Neural cell (in vitro differentiated cells): ENCODE data around the gene INSIG1. TPM values are rescaled to one million over a fixed set of nuclear protein-coding genes. Genes with fewer than 3 reads are reported as not detected.
A peak's percentile ranks its signal among the peaks of the same experiment; 100 is the strongest.

Source experiments
- H2AFZ ChIP-seq: fragments of 200-600, 300-800 bp; sonication (generic), shearing (Covaris generic); 2 replicates; pipeline ENCODE4 v1.6.0; 2014; ENCODE audit warnings: low read depth, mild to moderate bottlenecking, antibody characterized with exemption, low read length, moderate library complexity
- H3F3A ChIP-seq: fragments of 200-600 bp; shearing (Covaris generic); 2 replicates; pipeline ENCODE4 v1.6.1; 2016; ENCODE audit warnings: mild to moderate bottlenecking, moderate library complexity, mixed read lengths, antibody characterized with exemption, low read length; ENCODE audit not compliant: insufficient read depth, poor library complexity, severe bottlenecking
- H3K27ac ChIP-seq: fragments of 200-600, 300-800 bp; sonication (generic), shearing (Covaris generic); 2 replicates; pipeline ENCODE4 v1.5.1; 2014; ENCODE audit warnings: mild to moderate bottlenecking, low read length, moderate library complexity
- H3K27me3 ChIP-seq: fragments of 300-800, 200-600 bp; sonication (generic), shearing (Covaris generic); 2 replicates; pipeline ENCODE4 v1.6.0; 2014; ENCODE audit warnings: mild to moderate bottlenecking, low read depth, low read length, moderate library complexity; ENCODE audit not compliant: insufficient read depth
- H3K36me3 ChIP-seq: fragments of 300-800, 200-600 bp; sonication (generic), shearing (Covaris generic); 2 replicates; pipeline ENCODE4 v1.5.1; 2014; ENCODE audit warnings: mild to moderate bottlenecking, antibody characterized with exemption, low read length, moderate library complexity; ENCODE audit not compliant: insufficient read depth
- H3K4me2 ChIP-seq: fragments of 300-800, 200-600 bp; sonication (generic), shearing (Covaris generic); 2 replicates; pipeline ENCODE4 v1.6.0; 2014; ENCODE audit warnings: mild to moderate bottlenecking, low read length
- H3K4me3 ChIP-seq: fragments of 300-800, 200-600 bp; sonication (generic), shearing (Covaris generic); 2 replicates; pipeline ENCODE4 v1.5.1; 2014; ENCODE audit warnings: mild to moderate bottlenecking, low read length, moderate library complexity
- H3K79me2 ChIP-seq: fragments of 200-600 bp; shearing (Covaris generic); replicated peaks from 2 replicates; pipeline ENCODE4 v1.6.0; 2014; ENCODE audit warnings: mild to moderate bottlenecking, low read length, moderate library complexity; ENCODE audit not compliant: insufficient read depth
- H3K9ac ChIP-seq: fragments of 300-800, 200-600 bp; sonication (generic), shearing (Covaris generic); 2 replicates; pipeline ENCODE4 v1.6.1; 2016; ENCODE audit warnings: mild to moderate bottlenecking, low read length, mixed read lengths
- H3K9me2 ChIP-seq: fragments of 200-600 bp; shearing (Covaris generic); 2 replicates; pipeline ENCODE4 v1.6.1; 2016; ENCODE audit warnings: mild to moderate bottlenecking, low read length, mixed read lengths; ENCODE audit not compliant: insufficient read depth
- H3K9me3 ChIP-seq: fragments of 200-600, 300-800 bp; sonication (generic), shearing (Covaris generic); 2 replicates; pipeline ENCODE4 v1.6.1; 2016; ENCODE audit warnings: mild to moderate bottlenecking, mixed run types, low read length, moderate library complexity, mixed read lengths
- H4K20me1 ChIP-seq: fragments of 200-600 bp; shearing (Covaris generic); 2 replicates; pipeline ENCODE4 v1.6.1; 2016; ENCODE audit warnings: mild to moderate bottlenecking, mixed run types; ENCODE audit not compliant: insufficient read depth
- EP300 ChIP-seq: fragments of 450-650 bp; conservative IDR thresholded peaks from 2 replicates; pipeline ENCODE4 v1.6.1; 2014; ENCODE audit warnings: antibody characterized with exemption, mild to moderate bottlenecking, moderate library complexity; ENCODE audit not compliant: poor library complexity, severe bottlenecking
- EZH2 ChIP-seq: fragments of 200-600, 300-800 bp; shearing (Covaris generic), sonication (generic); IDR thresholded peaks from 2 replicates; pipeline ENCODE4 v1.6.1; 2014; ENCODE audit warnings: antibody characterized with exemption, low read length, borderline replicate concordance, mild to moderate bottlenecking; ENCODE audit not compliant: insufficient read depth, poor library complexity, severe bottlenecking
- MXI1 ChIP-seq: fragments of 450-650 bp; conservative IDR thresholded peaks from 2 replicates; pipeline ENCODE4 v1.6.1; 2014; ENCODE audit warnings: antibody characterized with exemption, mild to moderate bottlenecking; ENCODE audit not compliant: poor library complexity, severe bottlenecking
- POLR2AphosphoS5 ChIP-seq: IDR thresholded peaks from 2 replicates; pipeline ENCODE4 v1.6.1; 2012
- RAD21 ChIP-seq: fragments of 450-650 bp; conservative IDR thresholded peaks from 2 replicates; pipeline ENCODE4 v1.6.1; 2014; ENCODE audit warnings: antibody characterized with exemption, mild to moderate bottlenecking, moderate library complexity
- SMC3 ChIP-seq: fragments of 450-650 bp; conservative IDR thresholded peaks from 2 replicates; pipeline ENCODE4 v1.6.1; 2014; ENCODE audit warnings: antibody characterized with exemption, mild to moderate bottlenecking, moderate library complexity; ENCODE audit not compliant: poor library complexity
- TAF1 ChIP-seq: IDR thresholded peaks from 2 replicates; pipeline ENCODE4 v1.6.1; 2012; ENCODE audit warnings: low read depth
- polyA plus RNA-seq: library from polyadenylated mRNA; depleted of rRNA; stranded (reverse); fragments of >200 nt; gene quantifications from 2 replicates; pipeline ENCODE4 v1.2.3, GENCODE V29; 2014
- TF ChIP-seq, protein P1 (sequence below): IDR thresholded peaks from 2 replicates; pipeline ENCODE4 v1.6.1; 2012; ENCODE audit warnings: borderline replicate concordance
- TF ChIP-seq, protein P2 (sequence below): fragments of 450-650 bp; IDR thresholded peaks from 2 replicates; pipeline ENCODE4 v1.5.1; 2014; ENCODE audit warnings: antibody characterized with exemption, mild to moderate bottlenecking, moderate library complexity; ENCODE audit not compliant: poor library complexity, severe bottlenecking

INSIG1 gene
- polyA plus RNA-seq, 1 donor from 2014 or later = 71.0 TPM

DNA sequence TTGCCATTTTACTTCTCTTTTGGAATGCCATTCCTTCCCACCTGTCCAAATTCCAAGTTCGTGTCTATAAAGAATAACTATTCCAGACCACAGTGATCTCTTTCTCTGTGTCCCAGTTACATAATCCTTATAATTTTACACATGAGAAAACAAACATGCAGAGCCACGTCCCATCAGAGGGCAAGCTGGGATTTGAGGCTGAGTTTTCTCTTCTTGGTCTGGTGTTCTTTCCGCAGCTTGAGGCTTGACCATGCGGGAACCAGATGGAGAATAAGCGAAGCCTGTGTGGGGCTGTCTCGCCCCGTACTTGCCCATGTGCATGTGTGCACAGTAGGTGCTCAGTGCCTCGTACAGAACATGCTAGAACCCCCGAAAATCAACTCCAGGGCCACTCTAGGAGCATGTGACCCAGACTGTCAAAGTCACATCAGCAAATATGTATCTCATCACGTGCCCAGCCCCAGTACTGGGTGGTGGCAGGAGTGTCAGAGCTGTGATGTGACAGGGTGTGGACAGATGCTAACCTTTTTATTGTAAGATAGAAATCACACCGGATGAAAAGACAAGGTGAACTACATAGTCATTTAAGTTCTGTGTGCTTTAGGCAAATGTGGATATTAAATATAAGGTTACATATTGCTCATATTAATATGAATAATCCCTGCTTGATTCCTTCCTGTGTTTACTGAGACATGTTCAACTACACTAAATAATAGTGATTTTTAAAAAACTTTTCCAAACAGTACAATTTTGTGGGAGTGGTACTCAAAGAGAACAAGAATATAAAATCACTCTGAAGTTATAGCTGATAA is 3.2 kb downstream of the INSIG1 start:
- Histone ChIP-seq H2AFZ (no peak overlapping the region), H3K4me3 (peak overlapping the region; percentile 97), H3K27me3 (no peaks in the 10 kb centered on the region), H3K4me2 (peak overlapping the region; percentile 86), H3K27ac (peak overlapping the region; percentile 11), H4K20me1 (no peaks in the 10 kb centered on the region), H3K36me3 (no peaks in the 10 kb centered on the region), H3F3A (no peaks in the 10 kb centered on the region), H3K9me3 (no peaks in the 10 kb centered on the region), H3K79me2 (peaks cover 54% of the 10 kb centered on the region), H3K9me2 (no peaks in the 10 kb centered on the region), H3K9ac (peak overlapping the region; percentile 50)
- TF ChIP-seq SMC3 = no peak
- no peak for TF ChIP-seq POLR2AphosphoS5

DNA sequence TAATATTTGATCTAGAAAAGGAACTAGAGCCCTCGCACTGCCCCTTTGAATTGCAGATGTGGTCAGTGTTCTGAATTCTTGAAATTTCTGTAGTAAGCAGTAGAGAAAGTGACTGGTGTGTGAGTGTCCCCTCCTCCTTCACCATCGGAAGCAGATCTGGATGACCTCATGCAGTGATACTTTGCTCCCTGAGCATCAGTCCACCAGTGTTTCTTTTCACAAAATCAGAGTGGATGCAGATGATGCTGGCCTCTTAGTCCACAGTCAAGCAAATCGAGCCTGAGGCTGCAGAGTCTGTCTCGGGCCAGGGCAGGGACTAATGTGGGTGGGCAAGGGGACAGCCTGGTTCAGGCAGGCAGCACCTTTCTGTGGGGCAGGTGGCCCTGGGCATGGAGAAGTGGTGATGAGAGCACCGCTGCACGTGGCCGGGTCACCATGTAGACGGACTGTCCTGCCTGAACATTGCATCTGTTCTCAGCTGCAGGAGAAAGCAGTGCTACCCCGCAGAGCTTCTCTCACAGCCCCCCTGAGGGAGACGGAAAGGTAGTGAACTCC is 5.4 kb downstream of the INSIG1 start:
- Histone ChIP-seq H3K4me2 (no peak overlapping the region), H2AFZ (no peak overlapping the region), H3K4me3 (no peak overlapping the region), H3K9me3 (no peaks in the 10 kb centered on the region), H4K20me1 (no peaks in the 10 kb centered on the region), H3K36me3 (peaks cover 4% of the 10 kb centered on the region), H3K79me2 (peaks cover 54% of the 10 kb centered on the region), H3K27me3 (no peaks in the 10 kb centered on the region), H3K27ac (no peak overlapping the region), H3K9ac (no peak overlapping the region), H3F3A (no peaks in the 10 kb centered on the region), H3K9me2 (no peaks in the 10 kb centered on the region)
- no peak for TF ChIP-seq SMC3
- TF ChIP-seq, protein P1, sequence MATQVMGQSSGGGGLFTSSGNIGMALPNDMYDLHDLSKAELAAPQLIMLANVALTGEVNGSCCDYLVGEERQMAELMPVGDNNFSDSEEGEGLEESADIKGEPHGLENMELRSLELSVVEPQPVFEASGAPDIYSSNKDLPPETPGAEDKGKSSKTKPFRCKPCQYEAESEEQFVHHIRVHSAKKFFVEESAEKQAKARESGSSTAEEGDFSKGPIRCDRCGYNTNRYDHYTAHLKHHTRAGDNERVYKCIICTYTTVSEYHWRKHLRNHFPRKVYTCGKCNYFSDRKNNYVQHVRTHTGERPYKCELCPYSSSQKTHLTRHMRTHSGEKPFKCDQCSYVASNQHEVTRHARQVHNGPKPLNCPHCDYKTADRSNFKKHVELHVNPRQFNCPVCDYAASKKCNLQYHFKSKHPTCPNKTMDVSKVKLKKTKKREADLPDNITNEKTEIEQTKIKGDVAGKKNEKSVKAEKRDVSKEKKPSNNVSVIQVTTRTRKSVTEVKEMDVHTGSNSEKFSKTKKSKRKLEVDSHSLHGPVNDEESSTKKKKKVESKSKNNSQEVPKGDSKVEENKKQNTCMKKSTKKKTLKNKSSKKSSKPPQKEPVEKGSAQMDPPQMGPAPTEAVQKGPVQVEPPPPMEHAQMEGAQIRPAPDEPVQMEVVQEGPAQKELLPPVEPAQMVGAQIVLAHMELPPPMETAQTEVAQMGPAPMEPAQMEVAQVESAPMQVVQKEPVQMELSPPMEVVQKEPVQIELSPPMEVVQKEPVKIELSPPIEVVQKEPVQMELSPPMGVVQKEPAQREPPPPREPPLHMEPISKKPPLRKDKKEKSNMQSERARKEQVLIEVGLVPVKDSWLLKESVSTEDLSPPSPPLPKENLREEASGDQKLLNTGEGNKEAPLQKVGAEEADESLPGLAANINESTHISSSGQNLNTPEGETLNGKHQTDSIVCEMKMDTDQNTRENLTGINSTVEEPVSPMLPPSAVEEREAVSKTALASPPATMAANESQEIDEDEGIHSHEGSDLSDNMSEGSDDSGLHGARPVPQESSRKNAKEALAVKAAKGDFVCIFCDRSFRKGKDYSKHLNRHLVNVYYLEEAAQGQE = no peak
- no peak for TF ChIP-seq MXI1
- no peak for TF ChIP-seq TAF1
- TF ChIP-seq RAD21 = no peak
- TF ChIP-seq, protein P2, sequence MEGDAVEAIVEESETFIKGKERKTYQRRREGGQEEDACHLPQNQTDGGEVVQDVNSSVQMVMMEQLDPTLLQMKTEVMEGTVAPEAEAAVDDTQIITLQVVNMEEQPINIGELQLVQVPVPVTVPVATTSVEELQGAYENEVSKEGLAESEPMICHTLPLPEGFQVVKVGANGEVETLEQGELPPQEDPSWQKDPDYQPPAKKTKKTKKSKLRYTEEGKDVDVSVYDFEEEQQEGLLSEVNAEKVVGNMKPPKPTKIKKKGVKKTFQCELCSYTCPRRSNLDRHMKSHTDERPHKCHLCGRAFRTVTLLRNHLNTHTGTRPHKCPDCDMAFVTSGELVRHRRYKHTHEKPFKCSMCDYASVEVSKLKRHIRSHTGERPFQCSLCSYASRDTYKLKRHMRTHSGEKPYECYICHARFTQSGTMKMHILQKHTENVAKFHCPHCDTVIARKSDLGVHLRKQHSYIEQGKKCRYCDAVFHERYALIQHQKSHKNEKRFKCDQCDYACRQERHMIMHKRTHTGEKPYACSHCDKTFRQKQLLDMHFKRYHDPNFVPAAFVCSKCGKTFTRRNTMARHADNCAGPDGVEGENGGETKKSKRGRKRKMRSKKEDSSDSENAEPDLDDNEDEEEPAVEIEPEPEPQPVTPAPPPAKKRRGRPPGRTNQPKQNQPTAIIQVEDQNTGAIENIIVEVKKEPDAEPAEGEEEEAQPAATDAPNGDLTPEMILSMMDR = no peak
- TF ChIP-seq EP300 = no peak
- no peak for TF ChIP-seq EZH2
- no peak for TF ChIP-seq POLR2AphosphoS5
